Vagina (tissue), 2 donors: Measurements from ENCODE around the gene LIN7A.

ENCODE experiments used
- POLR2A ChIP-seq, 2 donors: fragments of 450-650 bp; IDR thresholded peaks; one replicate each; pipeline ENCODE4 v1.6.1; 2017; ENCODE audit warnings: antibody characterized with exemption in 2 of 2, mild to moderate bottlenecking in 2 of 2, moderate library complexity in 2 of 2
- POLR2AphosphoS5 ChIP-seq, 2 donors: sonication (generic); formaldehyde crosslinking; IDR thresholded peaks; one replicate each; pipeline ENCODE4 v1.9.0; 2017; ENCODE audit warnings: antibody characterized with exemption in 2 of 2, mild to moderate bottlenecking in 2 of 2, low read depth in 1 of 2; ENCODE audit not compliant: insufficient read depth in 1 of 2
- TF ChIP-seq, protein P1 (sequence below), 3 experiments: fragments of 450-650 bp in 2 of 3; fragments of 200-600 bp in 1 of 3; sonication (generic) in 1 of 3; IDR thresholded peaks; one replicate each; pipeline ENCODE4 v1.5.1; 2017 to 2019; ENCODE audit warnings: antibody characterized with exemption in 3 of 3, mild to moderate bottlenecking in 2 of 3, moderate library complexity in 2 of 3

GRCh38 chr12:80946591-80946990 lies 8.9 kb upstream of the LIN7A start:
- no peak for TF ChIP-seq POLR2A (IDR thresholded peaks at IDR 0.05)
- TF ChIP-seq POLR2AphosphoS5 (IDR thresholded peaks at IDR 0.05; ENCODE audit: insufficient read depth in 1 of 2, low read depth in 1 of 2): no peak
- TF ChIP-seq, protein P1, sequence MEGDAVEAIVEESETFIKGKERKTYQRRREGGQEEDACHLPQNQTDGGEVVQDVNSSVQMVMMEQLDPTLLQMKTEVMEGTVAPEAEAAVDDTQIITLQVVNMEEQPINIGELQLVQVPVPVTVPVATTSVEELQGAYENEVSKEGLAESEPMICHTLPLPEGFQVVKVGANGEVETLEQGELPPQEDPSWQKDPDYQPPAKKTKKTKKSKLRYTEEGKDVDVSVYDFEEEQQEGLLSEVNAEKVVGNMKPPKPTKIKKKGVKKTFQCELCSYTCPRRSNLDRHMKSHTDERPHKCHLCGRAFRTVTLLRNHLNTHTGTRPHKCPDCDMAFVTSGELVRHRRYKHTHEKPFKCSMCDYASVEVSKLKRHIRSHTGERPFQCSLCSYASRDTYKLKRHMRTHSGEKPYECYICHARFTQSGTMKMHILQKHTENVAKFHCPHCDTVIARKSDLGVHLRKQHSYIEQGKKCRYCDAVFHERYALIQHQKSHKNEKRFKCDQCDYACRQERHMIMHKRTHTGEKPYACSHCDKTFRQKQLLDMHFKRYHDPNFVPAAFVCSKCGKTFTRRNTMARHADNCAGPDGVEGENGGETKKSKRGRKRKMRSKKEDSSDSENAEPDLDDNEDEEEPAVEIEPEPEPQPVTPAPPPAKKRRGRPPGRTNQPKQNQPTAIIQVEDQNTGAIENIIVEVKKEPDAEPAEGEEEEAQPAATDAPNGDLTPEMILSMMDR (IDR thresholded peaks at IDR 0.05): no peak
